ENCODE measurements around the gene IQCN.

- TF ChIP-seq ZNF184 (tag by site-specific recombination; IDR thresholded peaks at IDR 0.05) (no peak), ZNF274 (IDR thresholded peaks at IDR 0.05; ENCODE audit: low read length) (no peak), ZNF274 (tag by site-specific recombination; IDR thresholded peaks at IDR 0.05; ENCODE audit: borderline replicate concordance) (no peak), ZBTB11 (tag by site-specific recombination; conservative IDR thresholded peaks at IDR 0.05; ENCODE audit: low read depth) (no peak), ZNF350 (tag by site-specific recombination; IDR thresholded peaks at IDR 0.05) (no peak), ZNF629 (tag by site-specific recombination; IDR thresholded peaks at IDR 0.05) (no peak), CTCF (tag by site-specific recombination; IDR thresholded peaks at IDR 0.05) (no peak), SCRT2 (tag by site-specific recombination; IDR thresholded peaks at IDR 0.05) (no peak), ZSCAN30 (tag by site-specific recombination; IDR thresholded peaks at IDR 0.05) (no peak), ZNF24 (tag by site-specific recombination; IDR thresholded peaks at IDR 0.05) (no peak), ZNF18 (tag by site-specific recombination; IDR thresholded peaks at IDR 0.05) (no peak)
Measured at GRCh38 chr19:18214779-18215433, 59.3 kb downstream of the IQCN start.
